ENCODE measurements around the gene DBX1.
"Not testable (repeated sequence)": the region's sequence is repeated elsewhere in the genome, so short reads cannot be mapped to it uniquely, and the experiment has no call there.

Gene DBX1

GRCh38 chr11:20160425-20161229 lies at the start of gene DBX1:
TSS of gene DBX1 (minus strand) at chr11:20160475. CDS start at chr11:20160324, 151 bp downstream.
- no peak for DNase-seq

GRCh38 chr11:20208622-20209111 lies 48.4 kb upstream of the DBX1 start:
- no peak for DNase-seq

GRCh38 chr11:20207781-20208621 lies 47.7 kb upstream of the DBX1 start:
- DNase-seq, result no peak

- DNase-seq, result no peak
These were observed 45.5 kb upstream of the DBX1 start for GRCh38 chr11:20205807-20206206.

- no peak for DNase-seq
These were observed 44.4 kb upstream of the DBX1 start for GRCh38 chr11:20204681-20205080.

- DNase-seq, result no peak
These were observed 43.6 kb upstream of the DBX1 start for GRCh38 chr11:20203831-20204230.

GRCh38 chr11:20201231-20201630 lies 41.0 kb upstream of the DBX1 start:
- no peak for DNase-seq

- DNase-seq, result not testable (repeated sequence)
These were observed 40.2 kb upstream of the DBX1 start for GRCh38 chr11:20200331-20200955.

GRCh38 chr11:20197881-20198280 lies 37.6 kb upstream of the DBX1 start:
- no peak for DNase-seq

- no peak for DNase-seq
These were observed 34.2 kb upstream of the DBX1 start for GRCh38 chr11:20194470-20194869.

- DNase-seq, result no peak
These were observed 33.0 kb upstream of the DBX1 start for GRCh38 chr11:20193307-20193706.

- no peak for DNase-seq
These were observed 32.4 kb upstream of the DBX1 start for GRCh38 chr11:20192641-20193040.

GRCh38 chr11:20192151-20192550 lies 31.9 kb upstream of the DBX1 start:
- no peak for DNase-seq

- DNase-seq, result no peak
These were observed 18.7 kb upstream of the DBX1 start for GRCh38 chr11:20178976-20179375.

GRCh38 chr11:20177136-20177535 lies 16.9 kb upstream of the DBX1 start:
- no peak for DNase-seq

- DNase-seq, result no peak
These were observed 12.6 kb upstream of the DBX1 start for GRCh38 chr11:20172721-20173447.

- DNase-seq, result no peak
These were observed 3.7 kb upstream of the DBX1 start for GRCh38 chr11:20163783-20164481.

GRCh38 chr11:20162824-20163782 lies 2.8 kb upstream of the DBX1 start:
- DNase-seq, result no peak

Data from nucleus accumbens (tissue), 56 donors.